Thymus (tissue), 11 donors: ENCODE results near the gene EMCN. TPM values are rescaled to one million over a fixed set of nuclear protein-coding genes. Genes with fewer than 3 reads are reported as not detected.

Experiments
- DNase-seq, 9 donors: peaks; one replicate each; pipeline ENCODE4 v3.0.0-alpha.2; 2013; ENCODE audit warnings: low spot score in 9 of 9, low read depth in 6 of 9, missing footprints in 1 of 9
- H3K27ac ChIP-seq, 2 donors: one replicate each; pipeline ENCODE4 v1.5.1; 2013; ENCODE audit warnings: control low read depth in 1 of 2, low read depth in 1 of 2, low read length in 1 of 2, mild to moderate bottlenecking in 1 of 2, moderate library complexity in 1 of 2
- H3K27me3 ChIP-seq, 2 donors: one replicate each; pipeline ENCODE4 v1.5.1; 2013; ENCODE audit warnings: low read length in 1 of 2; ENCODE audit not compliant: control insufficient read depth in 2 of 2, insufficient read depth in 1 of 2
- H3K36me3 ChIP-seq, 2 donors: one replicate each; pipeline ENCODE4 v1.5.1; 2013; ENCODE audit warnings: low read length in 1 of 2, mild to moderate bottlenecking in 1 of 2, moderate library complexity in 1 of 2; ENCODE audit not compliant: control insufficient read depth in 2 of 2, insufficient read depth in 2 of 2
- H3K4me1 ChIP-seq, 2 donors: one replicate each; pipeline ENCODE4 v1.5.1; 2013; ENCODE audit warnings: low read length in 2 of 2; ENCODE audit not compliant: control insufficient read depth in 2 of 2, insufficient read depth in 2 of 2
- H3K4me3 ChIP-seq, 2 donors: one replicate each; pipeline ENCODE4 v1.5.1; 2013; ENCODE audit warnings: low read length in 2 of 2, control low read depth in 1 of 2, mild to moderate bottlenecking in 1 of 2
- H3K9me3 ChIP-seq, 2 donors: one replicate each; pipeline ENCODE4 v1.5.1; 2013; ENCODE audit warnings: low read length in 1 of 2, mild to moderate bottlenecking in 1 of 2; ENCODE audit not compliant: control insufficient read depth in 2 of 2, insufficient read depth in 1 of 2
- WGBS: extraction: QIAGEN DNeasy Blood & Tissue Kit; methylation state at CpG from one replicate; pipeline ENCODE4 v1.1.7; 2013; 5-methylcytosine and 5-hydroxymethylcytosine counted together
- polyA plus RNA-seq: library from polyadenylated mRNA; stranded (reverse); fragments of 200-250 nt; gene quantifications from one replicate; pipeline ENCODE4 v1.2.3, GENCODE V29; 2013
- total RNA-seq: library from RNA; stranded (reverse); fragments of 120-200 nt; gene quantifications from one replicate; pipeline ENCODE4 v1.2.4, GENCODE V29; 2013
- donor health status: healthy.

The EMCN gene
- total and polyA plus RNA-seq, 2 donors: 6.0 to 7.9 TPM

DNA sequence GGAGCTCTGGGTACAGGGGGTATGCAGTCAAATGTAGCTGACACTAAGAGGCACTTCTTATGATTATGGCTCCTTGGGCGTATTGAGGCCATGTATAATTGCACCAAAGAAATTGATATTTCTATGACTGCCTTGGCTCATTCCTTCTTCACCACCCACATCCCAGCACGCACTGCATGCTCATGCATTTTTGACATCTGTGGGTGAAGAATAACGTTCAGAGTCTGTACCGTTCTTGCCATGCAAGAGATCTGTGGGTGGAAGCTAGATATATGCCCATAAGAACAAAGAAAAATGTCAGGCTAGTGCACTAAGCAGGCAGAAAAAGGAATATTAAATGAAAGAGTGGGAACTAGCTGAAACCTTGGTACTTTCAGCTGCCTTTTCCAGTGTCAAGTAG lies 93.4 kb downstream of the EMCN start:
- no peaks in the 10 kb centered on the region for H3K4me1 ChIP-seq
- no peaks in the 10 kb centered on the region for H3K9me3 ChIP-seq
- WGBS: 95% methylated on average over 4 of the region's 4 CpGs
- H3K27me3 ChIP-seq: no peaks in the 10 kb centered on the region
- no peak overlapping the region for H3K27ac ChIP-seq
- H3K4me3 ChIP-seq: no peak overlapping the region
- no peaks in the 10 kb centered on the region for H3K36me3 ChIP-seq
- no peak for DNase-seq

DNA sequence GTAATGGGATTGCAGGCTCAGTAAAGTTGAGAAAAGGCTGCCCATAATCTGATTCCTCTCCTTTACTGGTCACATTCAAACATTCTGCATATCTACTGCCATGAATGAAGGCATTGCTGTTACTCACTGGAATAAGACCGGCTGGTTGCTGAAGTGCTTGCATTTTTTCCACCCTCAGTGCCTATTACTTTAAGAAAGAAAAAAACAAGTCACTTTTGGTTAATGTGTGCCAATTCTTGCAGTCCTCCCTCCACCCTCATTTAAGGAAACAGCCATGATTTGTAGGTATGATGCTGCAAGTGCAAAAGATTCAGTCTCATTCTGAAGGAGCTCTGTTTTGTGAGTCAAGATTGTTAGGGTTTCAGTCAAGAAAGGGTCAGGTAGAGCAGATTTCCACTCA lies 94.9 kb downstream of the EMCN start:
- Histone ChIP-seq H3K4me3 (no peak overlapping the region), H3K27me3 (no peaks in the 10 kb centered on the region), H3K27ac (no peak overlapping the region), H3K9me3 (no peaks in the 10 kb centered on the region), H3K4me1 (no peaks in the 10 kb centered on the region), H3K36me3 (no peaks in the 10 kb centered on the region)
- 91% methylated on average over 1 of the region's 1 CpG for WGBS
- DNase-seq: no peak

- Histone ChIP-seq H3K27ac (no peak overlapping the region), H3K9me3 (no peaks in the 10 kb centered on the region), H3K4me3 (no peak overlapping the region), H3K36me3 (no peaks in the 10 kb centered on the region), H3K4me1 (no peaks in the 10 kb centered on the region), H3K27me3 (no peaks in the 10 kb centered on the region)
- peak in 2 of 9 donors; percentile 14 to 38 for DNase-seq
- WGBS: 56% methylated on average over 3 of the region's 3 CpGs
These were observed 96.4 kb downstream of the EMCN start for GRCh38 chr4:100421361-100421978.

DNA sequence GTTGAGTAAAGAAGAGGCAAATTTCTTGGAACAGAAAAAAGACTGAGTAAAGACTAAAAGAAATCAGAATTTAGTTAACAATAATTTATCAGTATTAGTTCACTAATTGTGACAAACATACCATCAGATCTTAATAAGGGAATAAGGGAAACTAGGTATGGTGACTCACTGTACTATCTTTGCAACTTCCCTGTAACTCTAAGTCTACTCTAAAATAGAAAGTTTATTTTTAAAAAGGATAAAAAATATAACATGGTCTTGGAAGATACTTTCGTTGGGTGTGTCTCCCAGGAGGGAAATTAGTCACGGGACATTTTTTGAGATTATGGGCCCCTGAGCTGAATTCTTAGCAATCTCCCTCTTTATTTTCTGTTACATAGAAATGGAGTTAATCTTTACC lies 97.3 kb downstream of the EMCN start:
- DNase-seq: no peak
- H3K9me3 ChIP-seq: no peaks in the 10 kb centered on the region
- no peaks in the 10 kb centered on the region for H3K4me1 ChIP-seq
- no peak overlapping the region for H3K4me3 ChIP-seq
- H3K36me3 ChIP-seq: no peaks in the 10 kb centered on the region
- WGBS: 95% methylated on average over 2 of the region's 2 CpGs
- no peaks in the 10 kb centered on the region for H3K27me3 ChIP-seq
- H3K27ac ChIP-seq: no peak overlapping the region

GRCh38 chr4:100417565-100417964 lies 100.3 kb downstream of the EMCN start:
- no peak overlapping the region for H3K27ac ChIP-seq
- H3K4me1 ChIP-seq: no peaks in the 10 kb centered on the region
- 85% methylated on average over 1 of the region's 1 CpG for WGBS
- no peaks in the 10 kb centered on the region for H3K9me3 ChIP-seq
- no peaks in the 10 kb centered on the region for H3K27me3 ChIP-seq
- H3K36me3 ChIP-seq: no peaks in the 10 kb centered on the region
- H3K4me3 ChIP-seq: no peak overlapping the region
- DNase-seq: peak in 1 of 9 donors; percentile 19

- no peaks in the 10 kb centered on the region for H3K4me1 ChIP-seq
- H3K27me3 ChIP-seq: no peaks in the 10 kb centered on the region
- H3K27ac ChIP-seq: no peak overlapping the region
- no peaks in the 10 kb centered on the region for H3K36me3 ChIP-seq
- no peak overlapping the region for H3K4me3 ChIP-seq
- no peak for DNase-seq
- 95% methylated on average over 3 of the region's 3 CpGs for WGBS
- no peaks in the 10 kb centered on the region for H3K9me3 ChIP-seq
These were observed 103.6 kb downstream of the EMCN start for GRCh38 chr4:100414016-100414790.

DNA sequence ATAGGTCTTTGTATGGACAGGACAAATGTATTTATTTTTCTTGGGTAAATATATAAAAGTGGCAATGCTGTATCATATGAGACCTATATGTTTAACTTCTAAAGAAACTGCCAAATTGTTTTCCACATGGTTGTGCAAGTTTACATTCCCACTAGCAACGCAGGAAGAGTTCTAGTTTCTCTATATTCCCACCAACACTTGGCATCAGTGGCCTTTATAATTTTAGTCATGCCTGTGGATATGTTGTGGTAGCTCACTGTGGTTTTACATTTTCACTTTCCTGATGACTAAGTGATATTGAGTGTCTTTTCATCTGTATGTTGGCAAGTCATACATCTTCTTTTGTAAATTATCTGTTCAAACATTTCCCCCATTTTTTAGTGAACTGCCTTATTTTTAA lies 126.0 kb downstream of the EMCN start:
- Histone ChIP-seq H3K4me1 (no peaks in the 10 kb centered on the region), H3K27ac (no peak overlapping the region), H3K4me3 (no peak overlapping the region), H3K36me3 (no peaks in the 10 kb centered on the region), H3K27me3 (no peaks in the 10 kb centered on the region), H3K9me3 (no peaks in the 10 kb centered on the region)
- WGBS: 93% methylated on average over 1 of the region's 1 CpG
- DNase-seq: no peak

DNA sequence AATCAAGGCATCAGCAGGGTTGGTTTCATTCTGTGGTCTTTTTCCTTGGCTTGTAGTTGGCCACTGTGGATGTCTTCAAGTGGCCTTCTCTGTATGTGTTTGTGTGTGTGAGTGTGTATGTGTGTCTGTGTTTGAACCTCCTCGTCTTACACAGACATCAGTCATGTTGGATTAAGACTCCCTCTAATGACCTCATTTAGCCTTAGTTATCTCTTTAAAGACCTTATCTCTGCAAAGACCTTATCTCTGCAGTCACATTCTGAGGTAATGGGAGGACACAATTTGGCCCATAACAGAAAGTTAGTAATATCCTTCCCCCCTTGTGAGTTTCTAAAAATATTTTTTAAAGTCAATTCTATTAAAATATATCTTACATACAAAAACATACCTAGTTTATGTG lies 126.7 kb downstream of the EMCN start:
- 96% methylated on average over 1 of the region's 1 CpG for WGBS
- DNase-seq: no peak
- H3K4me1 ChIP-seq: no peaks in the 10 kb centered on the region

GRCh38 chr4:100386270-100386669 lies 131.6 kb downstream of the EMCN start:
- Histone ChIP-seq H3K27me3 (no peaks in the 10 kb centered on the region), H3K4me3 (no peak overlapping the region), H3K27ac (no peak overlapping the region), H3K4me1 (no peaks in the 10 kb centered on the region), H3K9me3 (no peaks in the 10 kb centered on the region), H3K36me3 (no peaks in the 10 kb centered on the region)
- no peak for DNase-seq
- WGBS: 90% methylated on average over 1 of the region's 1 CpG

More for the DNA sequence above, 126.7 kb downstream of the EMCN start:
- no peak overlapping the region for H3K27ac ChIP-seq
- H3K36me3 ChIP-seq: no peaks in the 10 kb centered on the region
- H3K27me3 ChIP-seq: no peaks in the 10 kb centered on the region
- H3K9me3 ChIP-seq: no peaks in the 10 kb centered on the region
- H3K4me3 ChIP-seq: no peak overlapping the region
